ENCODE data around the gene H3-3A.

Gene H3-3A

DNA sequence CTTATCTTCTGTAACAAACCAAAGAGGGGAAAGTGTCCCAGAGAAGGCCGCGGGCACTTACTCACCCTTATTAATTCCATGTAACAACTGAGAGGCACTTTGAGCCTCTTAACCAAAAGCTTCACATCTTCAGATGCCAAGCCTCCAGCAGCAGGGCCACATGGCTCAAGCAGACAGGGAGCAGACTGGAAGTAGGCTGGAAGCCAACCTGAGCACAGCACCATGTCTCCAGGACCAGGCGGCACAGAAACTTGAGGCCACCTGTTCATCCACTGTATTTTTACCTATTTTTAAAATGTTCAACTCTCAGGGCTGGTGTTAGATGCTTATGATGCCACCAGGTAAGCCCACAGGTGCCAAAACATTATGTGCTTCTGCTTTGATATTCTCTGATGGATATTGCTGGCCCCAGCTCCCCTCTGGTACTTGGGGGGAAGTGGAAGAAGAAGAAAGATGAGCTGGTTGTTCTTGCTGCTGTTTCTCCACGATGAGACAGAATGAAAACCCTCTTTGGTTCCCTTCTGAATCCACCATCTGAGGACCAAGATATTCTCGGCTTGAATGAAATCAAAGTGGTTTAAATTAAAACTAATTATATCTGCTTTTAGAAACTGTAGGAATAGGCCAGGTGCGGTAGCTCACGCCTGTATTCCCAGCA is 32.8 kb upstream of the H3-3A start:
- DNase-seq (ENCODE audit: insufficient read length, low spot score) (no peak), FAIRE-seq (peak; percentile 87)
- TF ChIP-seq POLR2A (IDR thresholded peaks at IDR 0.05; ENCODE audit: low read depth, low read length) (no peak), SPI1 (IDR thresholded peaks at IDR 0.05; ENCODE audit: low read depth, low read length) (peak; percentile 75)

DNA sequence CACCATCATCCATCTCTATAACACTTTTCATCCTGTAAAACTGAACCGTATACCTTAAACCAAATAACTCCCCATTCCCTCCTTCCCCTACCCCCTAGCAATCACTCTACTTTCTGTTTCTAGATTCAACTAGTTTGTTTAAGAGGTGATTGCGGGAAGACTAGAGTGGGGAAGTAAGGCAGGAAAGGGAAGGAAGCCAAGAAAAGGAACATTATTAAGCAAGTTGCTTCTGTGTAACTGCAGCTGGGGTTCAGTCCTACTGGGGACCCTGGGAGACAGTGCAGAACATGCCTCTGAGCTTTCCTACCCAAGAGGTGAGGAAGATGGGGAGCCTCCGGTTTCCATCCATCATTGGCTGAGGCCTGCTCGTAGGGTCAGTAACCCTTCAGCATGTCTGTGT is 28.9 kb upstream of the H3-3A start:
- FAIRE-seq = no peak
- DNase-seq (ENCODE audit: insufficient read length, low spot score) = no peak
- TF ChIP-seq TAF1 (IDR thresholded peaks at IDR 0.05; ENCODE audit: low read depth, low read length) = no peak
- no peak for TF ChIP-seq PAX5 (IDR thresholded peaks at IDR 0.05; ENCODE audit: insufficient read depth, low read length, severe bottlenecking)
- TF ChIP-seq POU2F2 (IDR thresholded peaks at IDR 0.05; ENCODE audit: low read depth, low read length) = no peak
- TF ChIP-seq SPI1 (IDR thresholded peaks at IDR 0.05; ENCODE audit: low read depth, low read length) = no peak
- no peak for TF ChIP-seq POLR2AphosphoS5 (IDR thresholded peaks at IDR 0.05; ENCODE audit: low read depth, low read length)

DNA sequence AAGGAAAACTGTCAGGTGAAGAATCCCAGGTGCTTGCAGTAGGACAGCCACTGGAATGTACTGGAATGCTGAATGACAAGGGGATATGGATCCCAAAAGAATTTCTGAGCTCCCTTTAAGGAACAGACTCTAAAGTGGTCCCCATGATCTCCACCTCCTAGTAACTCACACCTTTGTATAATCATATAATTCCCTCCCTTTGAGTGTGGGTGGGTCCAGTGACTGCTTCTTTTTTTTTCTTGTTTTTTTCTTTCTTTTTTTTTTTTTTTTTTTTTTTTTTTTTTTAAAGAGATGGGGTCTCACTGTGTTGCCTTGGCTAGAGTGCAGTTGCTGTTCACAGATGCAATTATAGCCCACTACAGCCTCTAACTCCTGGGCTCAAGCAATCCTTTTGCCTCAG is 28.5 kb upstream of the H3-3A start:
- TF ChIP-seq PAX5 (IDR thresholded peaks at IDR 0.05; ENCODE audit: insufficient read depth, low read length, severe bottlenecking) = no peak
- TF ChIP-seq POLR2A (IDR thresholded peaks at IDR 0.05; ENCODE audit: low read depth, low read length) = no peak
- TF ChIP-seq TAF1 (IDR thresholded peaks at IDR 0.05; ENCODE audit: low read depth, low read length) = no peak
- TF ChIP-seq POU2F2 (IDR thresholded peaks at IDR 0.05; ENCODE audit: low read depth, low read length) = no peak
- TF ChIP-seq SPI1 (IDR thresholded peaks at IDR 0.05; ENCODE audit: low read depth, low read length) = no peak
- no peak for TF ChIP-seq POLR2AphosphoS5 (IDR thresholded peaks at IDR 0.05; ENCODE audit: low read depth, low read length)
- FAIRE-seq = no peak
- no peak for DNase-seq (ENCODE audit: insufficient read length, low spot score)

DNA sequence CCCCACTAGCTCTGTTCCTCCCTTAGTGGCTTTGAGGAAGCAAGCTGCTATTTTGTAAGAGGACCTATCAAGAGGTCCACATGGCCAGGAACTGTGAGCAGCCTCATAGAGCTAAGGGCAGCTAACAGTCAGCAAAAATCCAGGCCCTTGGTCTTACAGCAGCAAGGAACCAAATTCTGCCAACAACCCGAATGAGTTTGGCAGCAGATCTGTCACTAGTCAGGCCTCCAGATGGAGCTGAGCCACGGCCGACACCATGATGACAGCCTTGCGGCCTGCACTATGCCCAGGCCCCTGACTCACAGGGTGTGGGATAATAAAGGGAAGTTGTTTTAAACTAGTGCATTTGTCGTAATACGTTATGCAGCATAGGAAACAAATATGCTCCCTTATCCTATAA is 28.0 kb upstream of the H3-3A start:
- DNase-seq (ENCODE audit: insufficient read length, low spot score) = no peak
- FAIRE-seq = no peak

DNA sequence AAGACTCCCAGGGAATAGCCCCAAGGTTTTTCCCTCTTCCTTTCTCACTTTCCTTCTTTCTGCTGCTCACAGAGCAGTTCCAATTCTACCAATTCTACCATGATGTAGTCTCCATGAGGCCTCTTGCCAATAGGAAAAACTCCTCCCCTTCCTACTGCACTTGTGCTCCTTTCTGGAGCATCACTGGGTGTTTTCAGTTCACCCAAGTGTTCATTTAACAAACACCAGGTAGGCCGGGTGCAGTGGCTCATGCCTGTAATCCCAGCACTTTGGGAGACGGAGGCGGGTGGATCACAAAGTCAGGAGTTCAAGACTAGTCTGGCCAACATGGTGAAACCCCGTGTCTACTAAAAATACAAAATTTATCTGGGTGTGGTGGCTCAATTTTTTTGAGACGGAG is 26.6 kb upstream of the H3-3A start:
- no peak for FAIRE-seq
- TF ChIP-seq SPI1 (IDR thresholded peaks at IDR 0.05; ENCODE audit: low read depth, low read length) = no peak
- no peak for TF ChIP-seq POLR2AphosphoS5 (IDR thresholded peaks at IDR 0.05; ENCODE audit: low read depth, low read length)
- no peak for TF ChIP-seq PAX5 (IDR thresholded peaks at IDR 0.05; ENCODE audit: insufficient read depth, low read length, severe bottlenecking)
- TF ChIP-seq TAF1 (IDR thresholded peaks at IDR 0.05; ENCODE audit: low read depth, low read length) = no peak
- no peak for TF ChIP-seq POLR2A (IDR thresholded peaks at IDR 0.05; ENCODE audit: low read depth, low read length)
- no peak for TF ChIP-seq POU2F2 (IDR thresholded peaks at IDR 0.05; ENCODE audit: low read depth, low read length)
- DNase-seq (ENCODE audit: insufficient read length, low spot score) = no peak

More for the DNA sequence above, 28.0 kb upstream of the H3-3A start:
- TF ChIP-seq POU2F2 (IDR thresholded peaks at IDR 0.05; ENCODE audit: low read depth, low read length) (no peak), SPI1 (IDR thresholded peaks at IDR 0.05; ENCODE audit: low read depth, low read length) (no peak), POLR2A (IDR thresholded peaks at IDR 0.05; ENCODE audit: low read depth, low read length) (no peak), PAX5 (IDR thresholded peaks at IDR 0.05; ENCODE audit: insufficient read depth, low read length, severe bottlenecking) (no peak), POLR2AphosphoS5 (IDR thresholded peaks at IDR 0.05; ENCODE audit: low read depth, low read length) (no peak), TAF1 (IDR thresholded peaks at IDR 0.05; ENCODE audit: low read depth, low read length) (no peak)

DNA sequence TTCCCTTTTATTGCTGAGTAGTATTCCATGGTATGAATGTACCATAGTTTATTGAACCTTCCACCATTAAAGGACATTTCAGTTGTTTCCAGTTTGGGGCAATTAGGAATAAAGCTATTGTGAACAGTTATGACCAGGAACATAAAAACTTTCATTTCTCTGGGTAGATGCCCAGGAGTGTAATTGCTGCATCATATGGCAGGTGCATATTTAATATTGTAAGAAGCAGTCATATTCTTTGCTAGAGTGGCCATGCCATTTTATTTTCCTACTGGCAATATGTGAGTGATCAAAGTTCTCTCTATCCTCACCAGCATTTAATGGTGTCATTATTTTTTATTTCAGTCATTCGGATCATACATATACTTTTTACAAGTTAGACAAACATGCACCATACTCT is 23.9 kb upstream of the H3-3A start:
- no peak for FAIRE-seq
- TF ChIP-seq PAX5 (IDR thresholded peaks at IDR 0.05; ENCODE audit: insufficient read depth, low read length, severe bottlenecking) (no peak), TAF1 (IDR thresholded peaks at IDR 0.05; ENCODE audit: low read depth, low read length) (no peak), POLR2AphosphoS5 (IDR thresholded peaks at IDR 0.05; ENCODE audit: low read depth, low read length) (no peak), POLR2A (IDR thresholded peaks at IDR 0.05; ENCODE audit: low read depth, low read length) (no peak), SPI1 (IDR thresholded peaks at IDR 0.05; ENCODE audit: low read depth, low read length) (no peak), POU2F2 (IDR thresholded peaks at IDR 0.05; ENCODE audit: low read depth, low read length) (no peak)
- no peak for DNase-seq (ENCODE audit: insufficient read length, low spot score)

DNA sequence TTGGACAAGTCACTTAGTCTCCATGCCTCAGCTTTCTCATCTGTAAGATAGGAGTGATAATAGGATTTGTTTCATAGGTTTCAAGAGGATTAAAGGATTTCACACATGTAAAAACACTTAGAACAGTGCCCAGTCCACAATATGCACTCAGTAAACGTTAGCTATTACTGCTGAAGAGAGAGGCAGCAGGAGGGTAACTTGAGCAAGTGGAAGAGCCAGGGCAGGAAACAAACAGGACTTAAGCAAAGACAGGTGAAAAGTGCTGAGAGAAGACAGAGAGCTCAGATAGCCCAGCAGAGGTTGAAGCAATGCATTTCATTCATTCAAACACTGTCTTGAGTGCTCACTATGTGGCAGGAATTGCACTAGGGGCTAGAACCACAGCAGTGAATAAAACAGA is 21.1 kb upstream of the H3-3A start:
- TF ChIP-seq SPI1 (IDR thresholded peaks at IDR 0.05; ENCODE audit: low read depth, low read length) = no peak
- no peak for TF ChIP-seq PAX5 (IDR thresholded peaks at IDR 0.05; ENCODE audit: insufficient read depth, low read length, severe bottlenecking)
- no peak for TF ChIP-seq POU2F2 (IDR thresholded peaks at IDR 0.05; ENCODE audit: low read depth, low read length)
- TF ChIP-seq TAF1 (IDR thresholded peaks at IDR 0.05; ENCODE audit: low read depth, low read length) = no peak
- no peak for TF ChIP-seq POLR2A (IDR thresholded peaks at IDR 0.05; ENCODE audit: low read depth, low read length)
- no peak for TF ChIP-seq POLR2AphosphoS5 (IDR thresholded peaks at IDR 0.05; ENCODE audit: low read depth, low read length)
- no peak for FAIRE-seq
- DNase-seq (ENCODE audit: insufficient read length, low spot score) = no peak

DNA sequence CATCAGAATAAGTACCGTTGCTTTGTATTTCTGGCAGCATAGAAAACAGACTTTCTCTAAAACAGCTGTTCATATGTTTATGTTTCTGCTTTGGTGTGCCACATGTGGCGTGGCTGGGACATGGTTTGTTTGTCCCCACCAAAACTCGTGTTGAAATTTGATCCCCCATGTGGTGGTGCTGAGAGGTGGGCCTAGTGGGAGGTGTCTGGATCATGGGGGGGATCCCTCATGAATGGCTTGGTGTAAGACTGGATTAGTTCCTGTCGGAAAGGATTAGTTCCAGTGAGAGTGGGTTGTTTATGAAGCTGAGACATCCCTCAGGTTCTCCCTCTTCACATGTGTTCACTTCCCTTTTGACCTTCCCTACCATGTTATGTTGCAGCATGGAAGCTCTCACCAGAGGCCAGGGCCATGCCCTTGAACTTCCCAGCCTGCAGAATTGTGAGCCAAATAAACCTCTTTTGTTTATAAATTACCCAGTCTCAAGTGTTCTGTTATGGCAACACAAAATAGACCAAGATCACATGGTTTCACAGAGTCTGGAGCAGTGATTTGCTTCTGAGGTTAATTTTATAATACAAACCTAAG is 17.9 kb upstream of the H3-3A start:
- DNase-seq (ENCODE audit: insufficient read length, low spot score) (no peak), FAIRE-seq (no peak)
- TF ChIP-seq POU2F2 (IDR thresholded peaks at IDR 0.05; ENCODE audit: low read depth, low read length) (no peak), PAX5 (IDR thresholded peaks at IDR 0.05; ENCODE audit: insufficient read depth, low read length, severe bottlenecking) (no peak), SPI1 (IDR thresholded peaks at IDR 0.05; ENCODE audit: low read depth, low read length) (no peak), TAF1 (IDR thresholded peaks at IDR 0.05; ENCODE audit: low read depth, low read length) (no peak), POLR2AphosphoS5 (IDR thresholded peaks at IDR 0.05; ENCODE audit: low read depth, low read length) (no peak), POLR2A (IDR thresholded peaks at IDR 0.05; ENCODE audit: low read depth, low read length) (no peak)

DNA sequence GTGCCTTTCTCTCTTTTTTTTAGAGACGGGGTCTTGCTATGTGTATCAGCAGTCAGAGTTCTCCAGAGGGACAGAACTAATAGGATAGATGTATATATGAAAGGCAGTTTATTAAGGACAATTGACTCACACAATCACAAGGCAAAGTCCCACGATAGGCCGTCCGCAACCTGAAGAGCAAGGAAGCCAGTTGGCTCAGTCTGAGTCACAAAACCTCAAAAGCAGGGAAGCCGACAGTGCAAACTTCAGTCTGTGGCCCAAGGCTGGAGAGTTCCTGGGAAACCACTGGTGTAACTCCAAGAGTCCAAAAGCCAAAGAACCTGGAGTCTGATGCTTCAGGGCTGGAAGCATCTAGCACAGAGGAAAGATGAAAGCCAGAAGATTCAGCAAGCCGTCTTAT is 16.3 kb upstream of the H3-3A start:
- no peak for DNase-seq (ENCODE audit: insufficient read length, low spot score)
- TF ChIP-seq POLR2A (IDR thresholded peaks at IDR 0.05; ENCODE audit: low read depth, low read length) (no peak), POLR2AphosphoS5 (IDR thresholded peaks at IDR 0.05; ENCODE audit: low read depth, low read length) (no peak), TAF1 (IDR thresholded peaks at IDR 0.05; ENCODE audit: low read depth, low read length) (no peak), POU2F2 (IDR thresholded peaks at IDR 0.05; ENCODE audit: low read depth, low read length) (no peak), PAX5 (IDR thresholded peaks at IDR 0.05; ENCODE audit: insufficient read depth, low read length, severe bottlenecking) (no peak), SPI1 (IDR thresholded peaks at IDR 0.05; ENCODE audit: low read depth, low read length) (no peak)
- no peak for FAIRE-seq

DNA sequence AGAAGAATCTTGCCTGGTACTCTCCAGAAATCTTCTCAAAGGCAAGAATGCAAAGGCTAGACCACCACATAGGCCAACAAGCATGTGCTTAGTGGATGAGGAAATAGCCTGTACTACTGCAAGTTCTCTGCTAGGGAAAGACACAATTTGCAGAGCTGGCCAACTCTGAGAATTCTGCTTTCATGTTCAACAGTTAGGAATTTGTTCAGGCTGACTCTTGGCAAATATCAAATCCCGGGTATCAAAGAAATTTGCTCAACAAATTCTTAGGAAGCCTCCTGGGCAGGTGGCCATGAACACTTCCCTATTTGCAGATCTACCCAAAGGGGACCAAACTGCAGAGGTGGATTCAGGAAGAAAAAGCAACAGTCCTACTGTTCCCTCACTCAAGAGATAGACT is 15.0 kb upstream of the H3-3A start:
- no peak for FAIRE-seq
- DNase-seq (ENCODE audit: insufficient read length, low spot score) = no peak
- no peak for TF ChIP-seq POLR2A (IDR thresholded peaks at IDR 0.05; ENCODE audit: low read depth, low read length)
- TF ChIP-seq SPI1 (IDR thresholded peaks at IDR 0.05; ENCODE audit: low read depth, low read length) = no peak
- no peak for TF ChIP-seq POU2F2 (IDR thresholded peaks at IDR 0.05; ENCODE audit: low read depth, low read length)
- no peak for TF ChIP-seq PAX5 (IDR thresholded peaks at IDR 0.05; ENCODE audit: insufficient read depth, low read length, severe bottlenecking)
- TF ChIP-seq POLR2AphosphoS5 (IDR thresholded peaks at IDR 0.05; ENCODE audit: low read depth, low read length) = no peak
